Psoas muscle (tissue), 8 donors: ENCODE data around the gene SUSD2. TPM values are rescaled to one million over a fixed set of nuclear protein-coding genes. Genes with fewer than 3 reads are reported as not detected.

Source experiments
- ATAC-seq, 4 donors: fragments of 200-7000 bp; cut with Tn5 transposase; one replicate each; pipeline ENCODE4 v1.9.1; 2020; ENCODE audit warnings: moderate library complexity in 3 of 4, mild to moderate bottlenecking in 2 of 4
- DNase-seq, 2 donors: peaks; one replicate each; pipeline ENCODE4 v3.0.0-alpha.2; 2020
- H3K27ac ChIP-seq: fragments of 200-600 bp; one replicate; pipeline ENCODE4 v1.8.0; 2022
- H3K27me3 ChIP-seq, 3 donors: fragments of 200-600 bp in 1 of 3; one replicate each; pipeline versions ENCODE4 v1.6.1 to v1.8.0; 2013 to 2022; ENCODE audit warnings: low read length in 2 of 3, mild to moderate bottlenecking in 2 of 3, moderate library complexity in 1 of 3; ENCODE audit not compliant: insufficient read depth in 3 of 3
- H3K36me3 ChIP-seq, 2 donors: fragments of 200-600 bp in 1 of 2; one replicate each; pipeline versions ENCODE4 v1.6.1 to v1.8.0; 2013 to 2022; ENCODE audit warnings: low read depth in 1 of 2, mild to moderate bottlenecking in 1 of 2, moderate library complexity in 1 of 2; ENCODE audit not compliant: insufficient read depth in 1 of 2
- H3K4me1 ChIP-seq: fragments of 200-600 bp; one replicate; pipeline ENCODE4 v1.8.0; 2022
- H3K4me3 ChIP-seq: fragments of 200-600 bp; one replicate; pipeline ENCODE4 v1.8.0; 2022; ENCODE audit warnings: mild to moderate bottlenecking
- H3K9me3 ChIP-seq: fragments of 200-600 bp; one replicate; pipeline ENCODE4 v1.8.0; 2022
- CTCF ChIP-seq: fragments of 200-600 bp; IDR thresholded peaks from one replicate; pipeline ENCODE4 v1.8.0; 2022; ENCODE audit warnings: antibody characterized with exemption
- WGBS, 3 donors: extraction: QIAGEN DNeasy Blood & Tissue Kit; methylation state at CpG; one replicate each; pipeline versions ENCODE4 v1.1.6 to v1.1.7; 2013; 5-methylcytosine and 5-hydroxymethylcytosine counted together
- intact Hi-C, 2 donors: fragments of 100-400 bp; cut with DNase I; formaldehyde crosslinking; loops; one replicate each; pipeline versions ENCODE4 v1.11.0 to v1.14.2; 2022
- polyA plus RNA-seq, 3 donors: library from polyadenylated mRNA; stranded (reverse); fragments of 200-250 nt; gene quantifications; one replicate each; pipeline ENCODE4 v1.2.3, GENCODE V29; 2013
- total RNA-seq, 4 donors: library from RNA; stranded (reverse); fragmentation: NEBNext Ultra II Directional in 2 of 4; extraction: Animal tissue kit (Norgen Biotek cat#: 25700) in 2 of 4; gene quantifications; one replicate each; pipeline versions ENCODE4 v1.2.1 to v1.2.4, GENCODE V29; 2021 to 2023
- donor health status: healthy with polysubstance abuse.
- donor health status: DM: no; HTN: no; CAD: no; lungs with moderate emphysema.
- donor health status: Bipolar disorder and iron deficiency.
- donor health status: healthy.
- donor health status: DM: yes; HTN: yes; CAD: no.
- donor health status: DM: no; HTN: no; CAD: no.
- donor health status: DM: no; HTN: no; CAD: no.
- donor health status: DM: yes; HTN: yes; CAD: no.

Gene SUSD2
- total and polyA plus RNA-seq, 7 donors: 1.1 to 1.8 (median 1.3) TPM

- 59 to 67% (median 61%) methylated on average over 12 of the region's 12 CpGs for WGBS, 3 donors
- H3K27me3 ChIP-seq: no peaks in the 10 kb centered on the region
- DNase-seq (no peak), ATAC-seq (peak in 1 of 4 donors; percentile 26)
- intact Hi-C loops: no loop called here
- no peaks in the 10 kb centered on the region for H3K36me3 ChIP-seq
- H3K4me3 ChIP-seq: no peak overlapping the region
- H3K27ac ChIP-seq: no peak overlapping the region
- no peaks in the 10 kb centered on the region for H3K4me1 ChIP-seq
- H3K9me3 ChIP-seq: no peaks in the 10 kb centered on the region
- no peak for TF ChIP-seq CTCF
Observed at GRCh38 chr22:24214467-24215285, 33.4 kb downstream of the SUSD2 start.

GRCh38 chr22:24216541-24217209 is 35.4 kb downstream of the SUSD2 start:
- ATAC-seq (no peak), DNase-seq (no peak)
- Histone ChIP-seq H3K4me3 (no peak overlapping the region), H3K9me3 (no peaks in the 10 kb centered on the region), H3K36me3 (no peaks in the 10 kb centered on the region), H3K27ac (no peak overlapping the region), H3K27me3 (no peaks in the 10 kb centered on the region), H3K4me1 (no peaks in the 10 kb centered on the region)
- WGBS, 3 donors: 84 to 94% (median 90%) methylated on average over 12 of the region's 12 CpGs
- TF ChIP-seq CTCF: no peak
- intact Hi-C loops: no loop called here

GRCh38 chr22:24217384-24217783 is 36.1 kb downstream of the SUSD2 start:
- no peak for TF ChIP-seq CTCF
- DNase-seq (no peak), ATAC-seq (no peak)
- H3K27ac ChIP-seq: no peak overlapping the region
- 74 to 88% (median 80%) methylated on average over 3 of the region's 3 CpGs for WGBS, 3 donors
- no peaks in the 10 kb centered on the region for H3K27me3 ChIP-seq
- no peak overlapping the region for H3K4me3 ChIP-seq
- H3K4me1 ChIP-seq: no peaks in the 10 kb centered on the region
- H3K36me3 ChIP-seq: no peaks in the 10 kb centered on the region
- H3K9me3 ChIP-seq: no peaks in the 10 kb centered on the region
- intact Hi-C loops: no loop called here

GRCh38 chr22:24219750-24220149 is 38.5 kb downstream of the SUSD2 start:
- no peaks in the 10 kb centered on the region for H3K4me1 ChIP-seq
- no peak for DNase-seq
- H3K9me3 ChIP-seq: peaks cover 3% of the 10 kb centered on the region
- H3K36me3 ChIP-seq: no peaks in the 10 kb centered on the region
- WGBS, 3 donors: 88 to 91% (median 90%) methylated on average over 9 of the region's 9 CpGs
- H3K4me3 ChIP-seq: no peak overlapping the region
- ATAC-seq: no peak
- intact Hi-C loops: no loop called here
- H3K27ac ChIP-seq: no peak overlapping the region
- TF ChIP-seq CTCF: no peak
- no peaks in the 10 kb centered on the region for H3K27me3 ChIP-seq
